Lower leg skin (tissue), 3 donors: ENCODE results near the gene DAGLA.

Experiments used
- POLR2A ChIP-seq, 2 donors: fragments of 450-650 bp; IDR thresholded peaks; one replicate each; pipeline ENCODE4 v1.6.1; 2016 to 2017; ENCODE audit warnings: antibody characterized with exemption in 2 of 2, mild to moderate bottlenecking in 1 of 2, moderate library complexity in 1 of 2
- TF ChIP-seq, protein P1 (sequence below), 3 donors: fragments of 450-650 bp; IDR thresholded peaks; one replicate each; pipeline ENCODE4 v1.5.1; 2016; ENCODE audit warnings: antibody characterized with exemption in 3 of 3, mild to moderate bottlenecking in 3 of 3, moderate library complexity in 2 of 3

DNA sequence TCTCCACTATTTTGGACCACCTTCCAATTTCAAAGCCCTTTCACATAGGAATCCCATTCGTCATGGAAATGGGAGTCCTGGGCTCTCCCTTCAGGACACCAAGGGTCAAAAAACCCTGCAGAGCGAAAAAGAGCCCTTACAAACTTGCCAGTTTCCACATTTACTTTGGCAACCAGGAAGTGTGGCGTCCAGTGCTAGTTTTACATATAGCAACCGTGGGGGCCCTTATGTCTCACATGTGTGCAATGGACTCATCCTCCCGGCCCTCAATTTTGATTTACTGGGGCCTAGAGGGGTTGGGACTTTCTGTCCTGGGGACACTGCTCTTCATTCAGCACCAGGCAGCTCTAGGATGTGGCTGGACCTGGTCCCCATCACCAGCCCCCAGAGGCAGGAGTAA, 33.7 kb downstream of the DAGLA start:
- TF ChIP-seq, protein P1, sequence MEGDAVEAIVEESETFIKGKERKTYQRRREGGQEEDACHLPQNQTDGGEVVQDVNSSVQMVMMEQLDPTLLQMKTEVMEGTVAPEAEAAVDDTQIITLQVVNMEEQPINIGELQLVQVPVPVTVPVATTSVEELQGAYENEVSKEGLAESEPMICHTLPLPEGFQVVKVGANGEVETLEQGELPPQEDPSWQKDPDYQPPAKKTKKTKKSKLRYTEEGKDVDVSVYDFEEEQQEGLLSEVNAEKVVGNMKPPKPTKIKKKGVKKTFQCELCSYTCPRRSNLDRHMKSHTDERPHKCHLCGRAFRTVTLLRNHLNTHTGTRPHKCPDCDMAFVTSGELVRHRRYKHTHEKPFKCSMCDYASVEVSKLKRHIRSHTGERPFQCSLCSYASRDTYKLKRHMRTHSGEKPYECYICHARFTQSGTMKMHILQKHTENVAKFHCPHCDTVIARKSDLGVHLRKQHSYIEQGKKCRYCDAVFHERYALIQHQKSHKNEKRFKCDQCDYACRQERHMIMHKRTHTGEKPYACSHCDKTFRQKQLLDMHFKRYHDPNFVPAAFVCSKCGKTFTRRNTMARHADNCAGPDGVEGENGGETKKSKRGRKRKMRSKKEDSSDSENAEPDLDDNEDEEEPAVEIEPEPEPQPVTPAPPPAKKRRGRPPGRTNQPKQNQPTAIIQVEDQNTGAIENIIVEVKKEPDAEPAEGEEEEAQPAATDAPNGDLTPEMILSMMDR (IDR thresholded peaks at IDR 0.05), result no peak
- no peak for TF ChIP-seq POLR2A (IDR thresholded peaks at IDR 0.05)
